MM.1S (cell line): ENCODE measurements around the gene BSG.

Experiments used
- DNase-seq: peaks from one replicate; pipeline ENCODE4 v3.0.0-alpha.2; 2015
- H2AFZ ChIP-seq: fragments of 300-600 bp; sonication (generic); 2 replicates; pipeline ENCODE4 v1.6.0; 2016; ENCODE audit warnings: antibody characterized with exemption, low read length
- H3F3A ChIP-seq: fragments of 300-600 bp; sonication (generic); 2 replicates; pipeline ENCODE4 v1.6.1; 2016; ENCODE audit warnings: mild to moderate bottlenecking, antibody characterized with exemption, low read length, moderate library complexity, mixed read lengths; ENCODE audit not compliant: insufficient read depth
- H3K27ac ChIP-seq: fragments of 300-600 bp; sonication (generic); 2 replicates; pipeline ENCODE4 v1.5.1; 2016; ENCODE audit warnings: mild to moderate bottlenecking, low read length
- H3K27me3 ChIP-seq: fragments of 300-600 bp; sonication (generic); replicated peaks from 2 replicates; pipeline ENCODE4 v1.6.0; 2016; ENCODE audit warnings: low read length; ENCODE audit not compliant: insufficient read depth
- H3K36me3 ChIP-seq: fragments of 300-600 bp; sonication (generic); replicated peaks from 2 replicates; pipeline ENCODE4 v1.6.1; 2016; ENCODE audit warnings: mild to moderate bottlenecking, low read length, mixed read lengths; ENCODE audit not compliant: insufficient read depth
- H3K4me1 ChIP-seq: fragments of 300-600 bp; sonication (generic); 2 replicates; pipeline ENCODE4 v1.6.1; 2016; ENCODE audit warnings: low read length, mixed read lengths
- H3K4me2 ChIP-seq: fragments of 300-600 bp; sonication (generic); 2 replicates; pipeline ENCODE4 v1.6.0; 2016; ENCODE audit warnings: low read depth, low read length
- H3K4me3 ChIP-seq: fragments of 300-600 bp; sonication (generic); 2 replicates; pipeline ENCODE4 v1.5.1; 2016; ENCODE audit warnings: low read length, mixed read lengths
- H3K79me2 ChIP-seq: fragments of 300-600 bp; sonication (generic); 2 replicates; pipeline ENCODE4 v1.6.1; 2016; ENCODE audit warnings: mixed run types, low read length, mixed read lengths
- H3K9ac ChIP-seq: fragments of 300-600 bp; sonication (generic); 2 replicates; pipeline ENCODE4 v1.6.1; 2016; ENCODE audit warnings: low read length, mixed read lengths
- H3K9me2 ChIP-seq: fragments of 300-600 bp; sonication (generic); replicated peaks from 2 replicates; pipeline ENCODE4 v1.6.1; 2016; ENCODE audit warnings: mild to moderate bottlenecking, low read length, mixed read lengths; ENCODE audit not compliant: insufficient read depth
- H3K9me3 ChIP-seq: fragments of 300-600 bp; sonication (generic); replicated peaks from 2 replicates; pipeline ENCODE4 v1.6.1; 2016; ENCODE audit warnings: mild to moderate bottlenecking, low read length, mixed read lengths; ENCODE audit not compliant: insufficient read depth
- H4K20me1 ChIP-seq: fragments of 300-600 bp; sonication (generic); 2 replicates; pipeline ENCODE4 v1.6.1; 2016; ENCODE audit warnings: mild to moderate bottlenecking, low read length, moderate library complexity, mixed read lengths; ENCODE audit not compliant: insufficient read depth
- CTCF ChIP-seq: fragments of 300-600 bp; sonication (generic); IDR thresholded peaks from 2 replicates; pipeline ENCODE4 v1.5.1; 2016; ENCODE audit warnings: antibody characterized with exemption, low read length, mixed read lengths
- EZH2 ChIP-seq: fragments of 300-600 bp; sonication (generic); optimal IDR thresholded peaks from 2 replicates; pipeline ENCODE3; 2017; ENCODE audit warnings: low read depth, mild to moderate bottlenecking, antibody characterized with exemption, low read length, mixed read lengths
- EZH2phosphoT487 ChIP-seq: fragments of 300-600 bp; sonication (generic); IDR thresholded peaks from 2 replicates; pipeline ENCODE4 v1.6.1; 2018; ENCODE audit warnings: antibody characterized with exemption, low read length

Gene BSG

GRCh38 chr19:591099-591958, 18.9 kb downstream of the BSG start:
- H3K4me3 ChIP-seq, result no peak overlapping the region
- no peaks in the 10 kb centered on the region for H3K9me2 ChIP-seq
- H3K4me2 ChIP-seq, result no peak overlapping the region
- H3K36me3 ChIP-seq, result no peaks in the 10 kb centered on the region
- H3K9me3 ChIP-seq, result no peaks in the 10 kb centered on the region
- H3F3A ChIP-seq, result no peaks in the 10 kb centered on the region
- H3K27me3 ChIP-seq, result peaks cover 79% of the 10 kb centered on the region
- H3K4me1 ChIP-seq, result no peaks in the 10 kb centered on the region
- no peak overlapping the region for H2AFZ ChIP-seq
- no peak for TF ChIP-seq CTCF
- TF ChIP-seq EZH2phosphoT487, result no peak
- TF ChIP-seq EZH2, result no peak
- no peak overlapping the region for H3K9ac ChIP-seq
- H3K27ac ChIP-seq, result no peak overlapping the region
- DNase-seq, result no peak
- H4K20me1 ChIP-seq, result no peaks in the 10 kb centered on the region
- H3K79me2 ChIP-seq, result no peaks in the 10 kb centered on the region

GRCh38 chr19:592101-592500, 19.7 kb downstream of the BSG start:
- no peaks in the 10 kb centered on the region for H3K79me2 ChIP-seq
- no peak overlapping the region for H3K4me3 ChIP-seq
- no peak for DNase-seq
- H3K9me2 ChIP-seq, result no peaks in the 10 kb centered on the region
- no peak overlapping the region for H3K4me2 ChIP-seq
- no peaks in the 10 kb centered on the region for H3F3A ChIP-seq
- no peak overlapping the region for H3K27ac ChIP-seq
- H3K4me1 ChIP-seq, result no peaks in the 10 kb centered on the region
- H3K27me3 ChIP-seq, result peaks cover 79% of the 10 kb centered on the region
- no peak overlapping the region for H2AFZ ChIP-seq
- H3K36me3 ChIP-seq, result no peaks in the 10 kb centered on the region
- no peaks in the 10 kb centered on the region for H3K9me3 ChIP-seq
- H4K20me1 ChIP-seq, result no peaks in the 10 kb centered on the region
- H3K9ac ChIP-seq, result no peak overlapping the region
- TF ChIP-seq CTCF (no peak), EZH2phosphoT487 (no peak), EZH2 (no peak)

- no peaks in the 10 kb centered on the region for H3K9me2 ChIP-seq
- no peaks in the 10 kb centered on the region for H3K4me1 ChIP-seq
- H3K4me3 ChIP-seq, result no peak overlapping the region
- no peaks in the 10 kb centered on the region for H3K79me2 ChIP-seq
- H2AFZ ChIP-seq, result no peak overlapping the region
- no peaks in the 10 kb centered on the region for H3K9me3 ChIP-seq
- no peak for DNase-seq
- H4K20me1 ChIP-seq, result no peaks in the 10 kb centered on the region
- H3K27ac ChIP-seq, result no peak overlapping the region
- peaks cover 82% of the 10 kb centered on the region for H3K27me3 ChIP-seq
- no peaks in the 10 kb centered on the region for H3K36me3 ChIP-seq
- no peak overlapping the region for H3K4me2 ChIP-seq
- no peak for TF ChIP-seq CTCF
- H3K9ac ChIP-seq, result no peak overlapping the region
- no peaks in the 10 kb centered on the region for H3F3A ChIP-seq
These were observed 20.7 kb downstream of the BSG start for GRCh38 chr19:593055-593454.
